Fibroblast of lung (primary cell): ENCODE results near the gene LINS1.

Source experiments
- EZH2 ChIP-seq: IDR thresholded peaks from 2 replicates; pipeline ENCODE4 v1.5.1; 2012; ENCODE audit warnings: low read length, control low read depth, mild to moderate bottlenecking; ENCODE audit errors: missing control alignments
- TF ChIP-seq, protein P1 (sequence below), 2 donors: IDR thresholded peaks in 1 of 2; conservative IDR thresholded peaks in 1 of 2; 1 replicate in 1 of 2; 2 replicates in 1 of 2; pipeline ENCODE4 v1.5.1; 2011 to 2012; ENCODE audit warnings: low read length in 2 of 2, control low read depth in 1 of 2, inconsistent platforms in 1 of 2, low read depth in 1 of 2, mild to moderate bottlenecking in 1 of 2

GRCh38 chr15:100559330-100559729, 42.7 kb downstream of the LINS1 start:
- TF ChIP-seq, protein P1, sequence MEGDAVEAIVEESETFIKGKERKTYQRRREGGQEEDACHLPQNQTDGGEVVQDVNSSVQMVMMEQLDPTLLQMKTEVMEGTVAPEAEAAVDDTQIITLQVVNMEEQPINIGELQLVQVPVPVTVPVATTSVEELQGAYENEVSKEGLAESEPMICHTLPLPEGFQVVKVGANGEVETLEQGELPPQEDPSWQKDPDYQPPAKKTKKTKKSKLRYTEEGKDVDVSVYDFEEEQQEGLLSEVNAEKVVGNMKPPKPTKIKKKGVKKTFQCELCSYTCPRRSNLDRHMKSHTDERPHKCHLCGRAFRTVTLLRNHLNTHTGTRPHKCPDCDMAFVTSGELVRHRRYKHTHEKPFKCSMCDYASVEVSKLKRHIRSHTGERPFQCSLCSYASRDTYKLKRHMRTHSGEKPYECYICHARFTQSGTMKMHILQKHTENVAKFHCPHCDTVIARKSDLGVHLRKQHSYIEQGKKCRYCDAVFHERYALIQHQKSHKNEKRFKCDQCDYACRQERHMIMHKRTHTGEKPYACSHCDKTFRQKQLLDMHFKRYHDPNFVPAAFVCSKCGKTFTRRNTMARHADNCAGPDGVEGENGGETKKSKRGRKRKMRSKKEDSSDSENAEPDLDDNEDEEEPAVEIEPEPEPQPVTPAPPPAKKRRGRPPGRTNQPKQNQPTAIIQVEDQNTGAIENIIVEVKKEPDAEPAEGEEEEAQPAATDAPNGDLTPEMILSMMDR (conservative IDR thresholded peaks at IDR 0.05 in 1 of 2, IDR thresholded peaks at IDR 0.05 in 1 of 2; ENCODE audit: low read depth in 1 of 2, low read length in 2 of 2) = no peak
- no peak for TF ChIP-seq EZH2
